GM12878 (cell line): Measurements from ENCODE around the gene TM4SF4. TPM values are rescaled to one million over a fixed set of nuclear protein-coding genes. Genes with fewer than 3 reads are reported as not detected.
A peak's percentile ranks its signal among the peaks of the same experiment; 100 is the strongest.

Source experiments
- ATAC-seq: fragments of 200-7000 bp; cut with Tn5 transposase; 3 replicates; pipeline ENCODE4 v1.9.1; 2020; ENCODE audit warnings: mild to moderate bottlenecking, moderate library complexity
- BruUV-seq: library from RNA; stranded (reverse); fragments of 400-500 nt; replicated peaks from 2 replicates; lab custom pipeline; 2021; lab: Mats Ljungman, UMichigan
- CTCF ChIA-PET: fragments of 300-600 bp; sonication (Branson Sonifier 250); formaldehyde crosslinking; extraction: SDS; loops from one replicate; lab custom pipeline; 2021; ENCODE audit warnings: inconsistent platforms; lab: Yijun Ruan, JAX
- POLR2A ChIA-PET: fragments of 350-600 bp; formaldehyde crosslinking; extraction: SDS; loops from one replicate; lab custom pipeline; 2021; ENCODE audit warnings: inconsistent platforms; lab: Charles Lee
- RAD21 ChIA-PET: fragments of 300-600 bp; sonication (Branson Sonifier 250); formaldehyde crosslinking; loops from one replicate; lab custom pipeline; 2023; ENCODE audit warnings: antibody characterized with exemption; ENCODE audit not compliant: unreplicated experiment; lab: Charles Lee
- SMC1A ChIA-PET: fragments of 300-600 bp; sonication (Branson Sonifier 250); formaldehyde crosslinking; loops from one replicate; lab custom pipeline; 2023; ENCODE audit not compliant: unreplicated experiment, uncharacterized antibody; lab: Charles Lee
- DNase-seq: peaks from one replicate; pipeline ENCODE4 v3.0.0-alpha.2; 2011; ENCODE audit warnings: low read depth, low spot score
- FAIRE-seq: peaks from 3 replicates; lab custom pipeline; 2011; peaks lifted over from hg19 to GRCh38; lab: Jason Lieb, UNC
- H2AFZ ChIP-seq: 2 replicates; pipeline ENCODE4 v1.6.0; 2011; ENCODE audit warnings: low read depth, low read length, control low read depth; ENCODE audit not compliant: control insufficient read depth
- H3K27ac ChIP-seq: 2 replicates; pipeline ENCODE4 v1.5.1; 2011; ENCODE audit warnings: control low read depth; ENCODE audit not compliant: control insufficient read depth, insufficient read depth
- H3K27me3 ChIP-seq, 2 experiments: replicated peaks in 1 of 2; 2 replicates each; pipeline versions ENCODE4 v1.6.0 to v1.6.1; 2011; ENCODE audit warnings: low read length in 1 of 2; ENCODE audit not compliant: control insufficient read depth in 2 of 2, insufficient read depth in 2 of 2
- H3K36me3 ChIP-seq, 2 experiments: 2 replicates each; pipeline ENCODE4 v1.5.1; 2011; ENCODE audit warnings: low read length in 1 of 2; ENCODE audit not compliant: control insufficient read depth in 2 of 2, insufficient read depth in 2 of 2
- H3K4me1 ChIP-seq: 2 replicates; pipeline ENCODE4 v1.6.1; 2011; ENCODE audit warnings: mild to moderate bottlenecking, low read length, moderate library complexity, mixed read lengths; ENCODE audit not compliant: control insufficient read depth, insufficient read depth
- H3K4me2 ChIP-seq: 2 replicates; pipeline ENCODE4 v1.6.0; 2011; ENCODE audit warnings: control low read depth; ENCODE audit not compliant: control insufficient read depth, insufficient read depth
- H3K4me3 ChIP-seq: fragments of 200-600 bp; sonication (generic); 2 replicates; pipeline ENCODE4 v1.5.1; 2016
- H3K79me2 ChIP-seq: 2 replicates; pipeline ENCODE4 v1.6.0; 2011; ENCODE audit warnings: low read length; ENCODE audit not compliant: control insufficient read depth, insufficient read depth
- H3K9ac ChIP-seq: 2 replicates; pipeline ENCODE4 v1.8.0; 2011; ENCODE audit warnings: low read length, control low read depth, mixed read lengths; ENCODE audit not compliant: control insufficient read depth, insufficient read depth
- H3K9me3 ChIP-seq: replicated peaks from 3 replicates; pipeline ENCODE4 v1.5.1; 2011; ENCODE audit warnings: mild to moderate bottlenecking, low read length; ENCODE audit not compliant: control insufficient read depth, insufficient read depth
- H4K20me1 ChIP-seq: 2 replicates; pipeline ENCODE4 v1.6.0; 2011; ENCODE audit not compliant: control insufficient read depth, insufficient read depth
- ATF7 ChIP-seq: fragments of 450-650 bp; IDR thresholded peaks from 2 replicates; pipeline ENCODE4 v1.6.1; 2016; ENCODE audit warnings: low read depth, mild to moderate bottlenecking
- MYB ChIP-seq: fragments of 150-350 bp; IDR thresholded peaks from 2 replicates; pipeline ENCODE4 v1.6.1; 2014; ENCODE audit warnings: mild to moderate bottlenecking, low read depth, low read length, borderline replicate concordance
- PML ChIP-seq: IDR thresholded peaks from 2 replicates; pipeline ENCODE4 v1.6.1; 2012; ENCODE audit warnings: low read length, inconsistent platforms
- RUNX3 ChIP-seq: IDR thresholded peaks from 2 replicates; pipeline ENCODE4 v1.6.1; 2012; ENCODE audit warnings: low read length, inconsistent platforms
- STAT1 ChIP-seq: fragments of 450-650 bp; conservative IDR thresholded peaks from 2 replicates; pipeline ENCODE4 v1.6.1; 2014; ENCODE audit warnings: antibody characterized with exemption, mild to moderate bottlenecking
- TBL1XR1 ChIP-seq: IDR thresholded peaks from 2 replicates; pipeline ENCODE4 v1.6.1; 2012; ENCODE audit warnings: low read depth, low read length, improper control_type of control experiment
- TCF7 ChIP-seq: IDR thresholded peaks from 2 replicates; pipeline ENCODE4 v1.6.1; 2014; ENCODE audit warnings: antibody characterized with exemption, borderline replicate concordance
- WGBS: methylation state at CpG from one replicate; pipeline ENCODE4 v1.1.6; 2016; ENCODE audit warnings: low lambda C conversion rate; ENCODE audit not compliant: insufficient replicate concordance, insufficient coverage; ENCODE audit errors: missing lambda C conversion rate; 5-methylcytosine and 5-hydroxymethylcytosine counted together
- in situ Hi-C: fragments of 300-500 bp; cut with MboI; formaldehyde crosslinking; loops from 9 replicates; pipeline ENCODE4 v1.14.3; 2018; ENCODE audit warnings: mixed read lengths
- intact Hi-C: fragments of 100-400 bp; cut with micrococcal nuclease; formaldehyde crosslinking; loops from one replicate; pipeline ENCODE4 v1.14.2; 2022; ENCODE audit not compliant: unreplicated experiment
- polyA plus RNA-seq, 11 experiments: library from polyadenylated mRNA; depleted of rRNA in 4 of 11; unstranded in 6 of 11; stranded (reverse) in 5 of 11; fragments of >200 nt; fragmentation: Nextera tagmentation in 4 of 11; fragmentation: Illumina TruSeq in 1 of 11; extraction: Ambion mirVana in 4 of 11; extraction: Trizol in 1 of 11; gene quantifications; 1 replicate in 1 of 11; 2 replicates in 10 of 11; pipeline versions ENCODE4 v1.2.1 to v1.2.3, GENCODE V29; 2011 to 2016; ENCODE audit warnings: inconsistent platforms in 2 of 11, missing spikeins in 2 of 11, low read depth in 1 of 11
- total RNA-seq, 4 experiments: library from RNA; depleted of rRNA in 3 of 4; stranded (reverse); fragments of >200 nt in 3 of 4; fragmentation: Illumina TruSeq in 1 of 4; extraction: Trizol in 1 of 4; gene quantifications; 2 replicates each; pipeline versions ENCODE4 v1.2.1 to v1.2.3, GENCODE V29; 2013 to 2021
- TF ChIP-seq, protein P1 (sequence below): fragments of 450-650 bp; IDR thresholded peaks from 2 replicates; pipeline ENCODE4 v1.6.1; 2017; ENCODE audit warnings: mild to moderate bottlenecking, moderate library complexity

TM4SF4 gene
- total and polyA plus RNA-seq, 10 of the 15 experiments (the other 5 are each of a cell fraction or from before 2014, with no cell fraction given): 0.06 to 1.3 TPM; not detected in 8

DNA sequence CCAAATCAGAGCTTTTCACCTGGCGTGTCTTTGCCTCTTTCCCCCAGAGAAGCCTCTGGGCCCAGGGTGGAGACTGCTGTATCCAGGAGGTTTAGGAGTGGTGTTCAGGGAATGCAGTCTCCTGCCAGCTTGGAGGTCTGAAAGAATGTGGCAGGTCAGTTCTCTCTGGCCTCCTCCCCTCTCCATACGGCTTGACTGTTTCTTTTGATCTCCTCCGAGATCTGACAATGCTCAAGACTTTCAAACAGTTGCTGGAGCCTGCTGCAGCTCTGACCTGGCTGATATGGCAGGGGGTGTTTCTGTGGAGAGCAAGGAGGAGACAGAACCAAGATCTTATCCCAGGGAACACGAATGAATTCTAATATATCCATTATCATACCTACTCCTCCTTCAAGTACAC lies 24.7 kb upstream of the TM4SF4 start:
- Histone ChIP-seq H3K36me3 (no peaks in the 10 kb centered on the region), H3K4me3 (no peak overlapping the region), H4K20me1 (no peaks in the 10 kb centered on the region), H3K4me2 (no peak overlapping the region), H3K9ac (no peak overlapping the region), H3K9me3 (peaks cover 6% of the 10 kb centered on the region), H2AFZ (no peak overlapping the region), H3K27me3 (no peaks in the 10 kb centered on the region), H3K27ac (no peak overlapping the region), H3K79me2 (no peaks in the 10 kb centered on the region), H3K4me1 (no peaks in the 10 kb centered on the region)
- CTCF ChIA-PET: no interaction called here
- no peak for ATAC-seq
- SMC1A ChIA-PET: interaction anchor here (0.7 to 1.9 kb wide), 3 partner anchors 30 to 51 kb away, joined by 4 to 5 read pairs (median 5); no protein-coding TSS in a partner anchor
- no peak for FAIRE-seq
- WGBS: 66% methylated on average over 4 of the region's 4 CpGs
- in situ Hi-C loops: no loop called here
- intact Hi-C loops: no loop called here
- POLR2A ChIA-PET: no interaction called here
- TF ChIP-seq STAT1 (no peak), PML (no peak), TBL1XR1 (no peak), TCF7 (no peak)
- BruUV-seq: no TSS peak
- RAD21 ChIA-PET: interaction anchor here (1.4 kb wide), 1 partner anchor 22 kb away, joined by 3 read pairs; no protein-coding TSS in a partner anchor
- DNase-seq: no peak

DNA sequence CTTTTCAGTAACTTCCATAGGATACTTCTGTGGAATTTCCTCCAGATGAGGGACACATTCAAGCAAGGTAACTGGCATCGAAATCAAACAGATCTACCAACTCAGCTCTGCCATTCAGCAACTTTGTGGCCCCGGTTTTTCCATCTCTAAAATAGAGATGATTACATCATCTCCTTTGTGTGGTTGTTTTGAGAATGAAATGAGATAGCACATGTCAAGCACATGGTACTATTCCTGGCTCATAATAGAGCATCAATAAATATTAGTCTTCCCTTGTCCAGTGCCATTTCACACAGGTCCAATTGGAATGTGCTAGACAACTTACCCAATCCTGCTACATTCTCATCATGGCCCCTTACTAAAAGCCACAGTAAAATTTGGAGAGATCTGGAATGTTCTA lies 24.2 kb upstream of the TM4SF4 start:
- in situ Hi-C loops: no loop called here
- Histone ChIP-seq H3K9me3 (peaks cover 6% of the 10 kb centered on the region), H3K27ac (no peak overlapping the region), H3K4me3 (no peak overlapping the region), H3K27me3 (no peaks in the 10 kb centered on the region), H3K79me2 (no peaks in the 10 kb centered on the region), H3K4me2 (no peak overlapping the region), H4K20me1 (no peaks in the 10 kb centered on the region), H3K4me1 (no peaks in the 10 kb centered on the region), H3K36me3 (no peaks in the 10 kb centered on the region)
- DNase-seq: no peak
- 42% methylated on average over 2 of the region's 2 CpGs for WGBS
- peak; percentile 54 for ATAC-seq
- FAIRE-seq: no peak
- POLR2A ChIA-PET: no interaction called here
- CTCF ChIA-PET: no interaction called here
- SMC1A ChIA-PET: interaction anchor here (0.7 to 1.4 kb wide), 2 partner anchors 9 to 29 kb away, joined by 3 to 5 read pairs; no protein-coding TSS in a partner anchor
- intact Hi-C loops: no loop called here
- RAD21 ChIA-PET: interaction anchor here (1.4 kb wide), 1 partner anchor 22 kb away, joined by 3 read pairs; no protein-coding TSS in a partner anchor
- TF ChIP-seq ATF7 (peak; percentile 81), RUNX3 (peak; percentile 10; the same call in 1 of the 2 replicates), TBL1XR1 (no peak), MYB (no peak)
- TF ChIP-seq, protein P1, sequence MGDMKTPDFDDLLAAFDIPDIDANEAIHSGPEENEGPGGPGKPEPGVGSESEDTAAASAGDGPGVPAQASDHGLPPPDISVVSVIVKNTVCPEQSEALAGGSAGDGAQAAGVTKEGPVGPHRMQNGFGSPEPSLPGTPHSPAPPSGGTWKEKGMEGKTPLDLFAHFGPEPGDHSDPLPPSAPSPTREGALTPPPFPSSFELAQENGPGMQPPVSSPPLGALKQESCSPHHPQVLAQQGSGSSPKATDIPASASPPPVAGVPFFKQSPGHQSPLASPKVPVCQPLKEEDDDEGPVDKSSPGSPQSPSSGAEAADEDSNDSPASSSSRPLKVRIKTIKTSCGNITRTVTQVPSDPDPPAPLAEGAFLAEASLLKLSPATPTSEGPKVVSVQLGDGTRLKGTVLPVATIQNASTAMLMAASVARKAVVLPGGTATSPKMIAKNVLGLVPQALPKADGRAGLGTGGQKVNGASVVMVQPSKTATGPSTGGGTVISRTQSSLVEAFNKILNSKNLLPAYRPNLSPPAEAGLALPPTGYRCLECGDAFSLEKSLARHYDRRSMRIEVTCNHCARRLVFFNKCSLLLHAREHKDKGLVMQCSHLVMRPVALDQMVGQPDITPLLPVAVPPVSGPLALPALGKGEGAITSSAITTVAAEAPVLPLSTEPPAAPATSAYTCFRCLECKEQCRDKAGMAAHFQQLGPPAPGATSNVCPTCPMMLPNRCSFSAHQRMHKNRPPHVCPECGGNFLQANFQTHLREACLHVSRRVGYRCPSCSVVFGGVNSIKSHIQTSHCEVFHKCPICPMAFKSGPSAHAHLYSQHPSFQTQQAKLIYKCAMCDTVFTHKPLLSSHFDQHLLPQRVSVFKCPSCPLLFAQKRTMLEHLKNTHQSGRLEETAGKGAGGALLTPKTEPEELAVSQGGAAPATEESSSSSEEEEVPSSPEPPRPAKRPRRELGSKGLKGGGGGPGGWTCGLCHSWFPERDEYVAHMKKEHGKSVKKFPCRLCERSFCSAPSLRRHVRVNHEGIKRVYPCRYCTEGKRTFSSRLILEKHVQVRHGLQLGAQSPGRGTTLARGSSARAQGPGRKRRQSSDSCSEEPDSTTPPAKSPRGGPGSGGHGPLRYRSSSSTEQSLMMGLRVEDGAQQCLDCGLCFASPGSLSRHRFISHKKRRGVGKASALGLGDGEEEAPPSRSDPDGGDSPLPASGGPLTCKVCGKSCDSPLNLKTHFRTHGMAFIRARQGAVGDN: peak; percentile 46; the same call in 1 of the 2 replicates
- TF ChIP-seq, all 136 proteins: peak for 3
- Histone ChIP-seq H2AFZ (no peak overlapping the region), H3K9ac (no peak overlapping the region)
- no TSS peak for BruUV-seq
